GM23248 (cell line): ENCODE results near the gene PIGN.

Experiments used
- EZH2 ChIP-seq: fragments of 200-600 bp; sonication (generic); IDR thresholded peaks from 2 replicates; pipeline ENCODE4 v1.6.1; 2018; ENCODE audit warnings: antibody characterized with exemption, mild to moderate bottlenecking; ENCODE audit not compliant: insufficient read depth, poor library complexity, severe bottlenecking
- EZH2phosphoT487 ChIP-seq: fragments of 200-600 bp; sonication (generic); IDR thresholded peaks from 2 replicates; pipeline ENCODE4 v1.6.1; 2018; ENCODE audit warnings: antibody characterized with exemption, moderate library complexity, mild to moderate bottlenecking, low read depth; ENCODE audit not compliant: insufficient read depth

DNA sequence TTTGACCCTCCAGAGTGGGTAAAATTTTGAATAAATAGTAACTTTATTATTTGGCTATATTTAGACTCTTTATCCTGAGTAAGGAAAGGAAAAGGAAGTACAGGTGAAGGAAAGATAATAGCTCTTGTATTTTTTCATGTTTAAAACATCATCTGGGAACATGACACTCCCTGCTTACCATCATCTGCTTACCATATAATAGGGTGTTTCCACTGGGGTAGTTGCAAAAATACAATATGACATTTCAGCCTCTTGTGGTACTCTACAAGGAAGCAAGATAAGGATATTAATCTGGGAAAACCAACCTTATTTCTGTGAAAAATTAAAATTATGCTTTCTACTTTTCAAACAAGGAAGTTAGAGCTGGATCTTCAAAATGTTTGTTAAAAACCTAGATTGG, 10.1 kb upstream of the PIGN start:
- no peak for TF ChIP-seq EZH2phosphoT487
- no peak for TF ChIP-seq EZH2
